Umbilical cord (tissue), 2 donors: ENCODE data around the gene PEPD. TPM values are rescaled to one million over a fixed set of nuclear protein-coding genes. Genes with fewer than 3 reads are reported as not detected.
A peak's percentile ranks its signal among the peaks of the same experiment; 100 is the strongest.
"Not testable (repeated sequence)": the region's sequence is repeated elsewhere in the genome, so short reads cannot be mapped to it uniquely, and the experiment has no call there.

Source experiments
- DNase-seq: peaks from one replicate; pipeline ENCODE4 v3.0.0-alpha.2; 2015; ENCODE audit warnings: low spot score
- total RNA-seq: library from RNA; depleted of rRNA; stranded (reverse); fragments of >200 nt; gene quantifications from one replicate; pipeline ENCODE4 v1.2.3, GENCODE V29; 2014; ENCODE audit warnings: low replicate concordance; ENCODE audit not compliant: insufficient read depth

PEPD gene
- 32.3 TPM for total RNA-seq

- peak; percentile 93 for DNase-seq
Measured at GRCh38 chr19:33521480-33522370, at the start of gene PEPD. Gene PEPD, minus strand, starts transcription at chr19:33521791. Its CDS starts 31 bp downstream, at chr19:33521760.

GRCh38 chr19:33569821-33570220 lies 48.2 kb upstream of the PEPD start:
- DNase-seq, result no peak

GRCh38 chr19:33568706-33569105 lies 47.1 kb upstream of the PEPD start:
- DNase-seq, result no peak

GRCh38 chr19:33564836-33565338 lies 43.3 kb upstream of the PEPD start:
- DNase-seq, result no peak

- no peak for DNase-seq
Measured at GRCh38 chr19:33562636-33563035, 41.0 kb upstream of the PEPD start.

- DNase-seq, result not testable (repeated sequence)
Measured at GRCh38 chr19:33561666-33562065, 40.1 kb upstream of the PEPD start.

GRCh38 chr19:33561261-33561660 lies 39.7 kb upstream of the PEPD start:
- DNase-seq, result peak; percentile 15

GRCh38 chr19:33559996-33560395 lies 38.4 kb upstream of the PEPD start:
- no peak for DNase-seq

- peak; percentile 50 for DNase-seq
Measured at GRCh38 chr19:33558856-33559255, 37.3 kb upstream of the PEPD start.

GRCh38 chr19:33558151-33558550 lies 36.6 kb upstream of the PEPD start:
- DNase-seq, result no peak

- no peak for DNase-seq
Measured at GRCh38 chr19:33557720-33558119, 36.1 kb upstream of the PEPD start.

- DNase-seq, result no peak
Measured at GRCh38 chr19:33557196-33557595, 35.6 kb upstream of the PEPD start.

GRCh38 chr19:33556261-33556660 lies 34.7 kb upstream of the PEPD start:
- no peak for DNase-seq

GRCh38 chr19:33555726-33556125 lies 34.1 kb upstream of the PEPD start:
- DNase-seq, result not testable (repeated sequence)

GRCh38 chr19:33554821-33555220 lies 33.2 kb upstream of the PEPD start:
- DNase-seq, result no peak

- no peak for DNase-seq
Measured at GRCh38 chr19:33554391-33554790, 32.8 kb upstream of the PEPD start.

- peak; percentile 49 for DNase-seq
Measured at GRCh38 chr19:33553530-33554310, 32.1 kb upstream of the PEPD start.

- DNase-seq, result no peak
Measured at GRCh38 chr19:33552928-33553279, 31.3 kb upstream of the PEPD start.

- no peak for DNase-seq
Measured at GRCh38 chr19:33552191-33552927, 30.8 kb upstream of the PEPD start.

- no peak for DNase-seq
Measured at GRCh38 chr19:33551676-33552075, 30.1 kb upstream of the PEPD start.

- no peak for DNase-seq
Measured at GRCh38 chr19:33550768-33551167, 29.2 kb upstream of the PEPD start.

GRCh38 chr19:33547676-33548075 lies 26.1 kb upstream of the PEPD start:
- no peak for DNase-seq
